Stimulated activated CD4-positive, alpha-beta T cell treated with anti-CD3 and anti-CD28 coated beads, Interleukin-1b, Interleukin-23, amount 100 ng/mL, for 48 hours (primary cell): ENCODE measurements around the gene SLC17A5.
A peak's percentile ranks its signal among the peaks of the same experiment; 100 is the strongest.
"Not testable (repeated sequence)": the region's sequence is repeated elsewhere in the genome, so short reads cannot be mapped to it uniquely, and the experiment has no call there.

Experiments
- DNase-seq: peaks from one replicate; pipeline ENCODE4 v3.0.0-alpha.2; 2020

The SLC17A5 gene

GRCh38 chr6:73613806-73614536, 39.8 kb downstream of the SLC17A5 start:
- no peak for DNase-seq

DNA sequence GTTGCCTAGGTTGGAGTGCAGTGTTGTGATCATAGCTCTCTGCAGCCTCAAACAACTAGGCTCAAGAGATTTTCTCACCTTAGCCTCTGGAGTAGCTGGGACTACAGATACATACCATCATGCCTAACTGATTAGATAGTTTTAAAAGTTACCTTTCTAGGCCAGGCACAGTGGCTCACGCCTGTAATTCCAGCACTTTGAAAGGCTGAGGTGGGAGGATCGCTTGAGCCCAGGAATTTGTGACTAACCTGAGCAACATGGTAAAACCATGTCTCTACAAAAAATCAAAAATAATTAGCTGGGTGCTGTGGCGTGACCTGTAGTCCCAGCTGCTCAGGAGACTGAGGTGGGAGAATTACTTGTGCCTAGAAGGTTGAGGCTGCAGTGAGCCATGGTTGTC, 41.2 kb downstream of the SLC17A5 start:
- DNase-seq = no peak

DNA sequence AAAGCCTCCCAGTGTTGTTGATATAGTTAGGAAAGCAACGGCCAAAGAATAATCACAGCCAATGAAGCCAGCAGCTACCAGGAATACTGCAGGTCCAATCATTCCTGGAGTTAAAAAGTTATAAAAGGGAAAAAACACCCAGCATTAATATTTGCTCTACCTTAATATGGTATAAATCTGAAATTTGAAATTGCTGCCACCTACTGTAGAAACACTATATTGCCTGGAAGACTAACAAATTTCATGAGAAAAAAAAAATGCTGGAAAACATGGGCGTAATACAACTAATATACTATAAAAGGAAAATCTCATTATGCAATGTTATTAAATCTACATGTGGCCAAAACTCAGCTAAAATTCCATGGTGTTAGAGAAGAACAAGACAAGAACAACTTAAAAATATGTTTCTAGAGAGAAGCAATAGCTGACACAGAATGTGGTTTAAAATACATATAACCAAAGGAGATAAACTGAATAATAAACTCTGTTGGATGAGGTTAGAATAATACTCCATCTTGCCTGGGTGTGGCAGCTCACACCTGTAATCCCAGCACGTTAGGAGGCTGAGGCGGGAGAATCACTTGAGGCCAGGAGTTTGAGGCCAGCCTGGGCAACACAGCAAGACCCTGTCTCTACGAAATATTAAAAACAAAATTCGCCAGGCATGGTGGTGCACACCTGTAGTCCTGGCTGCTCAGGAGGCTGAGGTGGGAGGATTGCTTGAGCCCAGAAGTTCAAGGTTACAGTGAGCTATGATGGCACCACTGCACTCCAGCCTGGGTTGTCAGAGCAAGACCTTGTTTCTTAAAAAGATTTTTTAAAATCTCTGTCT, 43.1 kb downstream of the SLC17A5 start:
- no peak for DNase-seq

DNA sequence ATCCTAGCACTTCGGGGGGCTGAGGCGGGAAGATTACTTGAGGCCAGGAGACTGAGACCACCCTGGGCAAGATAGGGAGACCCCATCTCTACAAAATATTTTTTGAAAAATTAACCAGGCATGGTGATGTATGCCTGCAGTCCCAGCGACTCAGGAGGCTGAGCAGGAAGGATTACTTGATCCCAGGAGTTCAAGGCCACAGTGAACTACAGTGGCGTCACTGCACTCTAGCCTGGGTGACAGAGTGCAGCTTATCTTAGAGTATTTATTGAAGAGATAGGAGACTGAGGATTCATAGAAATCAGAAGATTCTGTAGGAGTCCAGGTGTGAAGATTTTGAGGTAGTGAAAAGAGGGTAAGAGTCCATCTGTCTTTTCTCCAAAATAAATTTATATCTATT, 45.0 kb downstream of the SLC17A5 start:
- DNase-seq = no peak

DNA sequence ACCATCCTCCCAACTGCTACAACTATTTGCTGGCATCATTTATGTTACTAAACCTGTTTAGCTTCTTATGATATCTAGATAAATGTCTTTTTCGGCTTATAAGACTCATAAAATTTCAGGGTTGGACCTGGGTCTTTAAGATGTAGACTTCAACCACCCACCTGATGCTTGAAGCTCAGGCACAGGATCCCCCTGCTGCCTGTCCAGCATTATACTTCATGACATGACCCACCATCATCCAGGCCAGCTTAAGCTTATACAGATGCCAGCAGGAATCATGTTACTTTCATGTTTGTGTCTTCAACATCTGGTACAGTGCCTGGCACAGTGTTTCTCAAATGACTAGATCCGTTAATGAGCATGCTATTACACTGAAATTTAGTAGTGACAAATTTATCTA, 47.4 kb downstream of the SLC17A5 start:
- DNase-seq = no peak

DNA sequence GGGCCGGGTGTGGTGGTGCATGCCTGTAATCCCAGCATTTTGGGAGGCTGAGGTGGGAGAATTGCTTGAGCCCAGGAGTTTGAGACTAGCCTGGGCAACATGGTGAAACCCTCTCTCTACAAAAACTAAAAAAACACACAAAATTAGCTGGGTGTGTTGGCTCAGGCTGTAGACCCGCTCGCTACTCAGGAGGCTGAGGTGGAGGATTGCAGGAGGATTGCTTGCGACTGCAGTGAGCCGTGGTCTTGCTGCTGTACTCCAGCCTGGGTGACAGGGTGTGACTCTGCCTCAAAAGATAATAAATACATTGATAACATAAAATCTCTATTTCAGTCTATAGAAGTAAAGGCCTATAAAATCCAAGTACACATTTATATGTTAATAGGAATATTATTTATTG, 49.3 kb downstream of the SLC17A5 start:
- no peak for DNase-seq

- DNase-seq = no peak
Measured at GRCh38 chr6:73604020-73604419, 49.8 kb downstream of the SLC17A5 start.

- DNase-seq = no peak
Measured at GRCh38 chr6:73586416-73586974, 67.3 kb downstream of the SLC17A5 start.

DNA sequence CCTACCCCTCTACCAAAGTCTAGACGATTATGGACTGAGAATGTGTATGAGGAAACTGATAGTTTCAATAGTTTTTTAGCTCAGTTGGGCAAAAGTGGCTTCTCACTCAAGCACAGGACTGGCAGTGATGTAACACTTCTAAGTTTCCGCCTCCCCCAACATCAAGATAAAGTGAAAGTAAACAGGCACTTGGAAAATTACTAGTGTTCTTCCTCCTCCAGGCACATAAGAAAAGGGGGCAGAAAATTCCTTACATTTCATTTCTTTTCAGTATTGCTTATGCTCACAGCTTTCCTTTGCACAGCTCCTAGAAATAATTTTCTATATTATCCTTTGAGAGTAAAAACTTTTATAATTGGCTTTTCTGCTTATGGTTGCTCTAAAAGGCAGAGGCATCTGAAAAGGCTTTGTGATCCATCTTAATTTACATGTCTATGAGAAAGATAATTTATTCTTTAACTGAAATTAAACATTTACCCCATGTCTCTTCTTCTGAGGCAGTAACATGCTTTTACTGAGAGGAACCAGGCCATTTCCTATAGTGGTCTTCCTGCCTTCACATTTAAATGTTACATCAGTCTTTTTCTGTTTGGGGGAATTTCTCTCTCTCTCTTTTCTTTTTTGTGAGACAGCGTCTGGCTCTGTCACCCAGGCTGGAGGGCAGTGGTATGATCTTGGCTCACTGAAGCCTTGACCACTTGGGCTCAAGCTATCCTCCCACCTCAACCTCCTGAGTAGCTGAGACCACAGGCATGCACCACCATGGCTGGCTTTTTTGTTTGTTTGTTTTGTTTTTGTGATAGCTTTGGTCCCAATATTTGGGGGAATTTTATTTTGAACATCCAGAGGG, 68.0 kb downstream of the SLC17A5 start:
- peak; percentile 21 for DNase-seq

DNA sequence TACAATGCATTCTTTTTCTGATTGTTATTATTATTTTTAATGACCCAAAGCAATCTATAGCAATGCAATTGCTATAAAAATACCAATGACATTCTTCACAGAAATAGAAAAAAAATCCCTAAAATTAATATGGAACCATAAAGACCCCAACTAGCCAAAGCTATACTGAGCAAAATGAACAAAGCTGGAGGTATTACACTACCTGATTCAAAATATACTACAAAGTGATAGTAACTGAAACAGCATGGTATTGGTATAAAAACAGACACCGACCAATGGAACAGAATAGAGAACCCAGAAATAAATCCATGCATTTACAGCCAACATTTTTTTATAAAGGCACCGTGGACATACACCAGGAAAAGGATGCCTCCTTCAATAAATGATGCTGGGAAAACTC, 72.5 kb downstream of the SLC17A5 start:
- no peak for DNase-seq

DNA sequence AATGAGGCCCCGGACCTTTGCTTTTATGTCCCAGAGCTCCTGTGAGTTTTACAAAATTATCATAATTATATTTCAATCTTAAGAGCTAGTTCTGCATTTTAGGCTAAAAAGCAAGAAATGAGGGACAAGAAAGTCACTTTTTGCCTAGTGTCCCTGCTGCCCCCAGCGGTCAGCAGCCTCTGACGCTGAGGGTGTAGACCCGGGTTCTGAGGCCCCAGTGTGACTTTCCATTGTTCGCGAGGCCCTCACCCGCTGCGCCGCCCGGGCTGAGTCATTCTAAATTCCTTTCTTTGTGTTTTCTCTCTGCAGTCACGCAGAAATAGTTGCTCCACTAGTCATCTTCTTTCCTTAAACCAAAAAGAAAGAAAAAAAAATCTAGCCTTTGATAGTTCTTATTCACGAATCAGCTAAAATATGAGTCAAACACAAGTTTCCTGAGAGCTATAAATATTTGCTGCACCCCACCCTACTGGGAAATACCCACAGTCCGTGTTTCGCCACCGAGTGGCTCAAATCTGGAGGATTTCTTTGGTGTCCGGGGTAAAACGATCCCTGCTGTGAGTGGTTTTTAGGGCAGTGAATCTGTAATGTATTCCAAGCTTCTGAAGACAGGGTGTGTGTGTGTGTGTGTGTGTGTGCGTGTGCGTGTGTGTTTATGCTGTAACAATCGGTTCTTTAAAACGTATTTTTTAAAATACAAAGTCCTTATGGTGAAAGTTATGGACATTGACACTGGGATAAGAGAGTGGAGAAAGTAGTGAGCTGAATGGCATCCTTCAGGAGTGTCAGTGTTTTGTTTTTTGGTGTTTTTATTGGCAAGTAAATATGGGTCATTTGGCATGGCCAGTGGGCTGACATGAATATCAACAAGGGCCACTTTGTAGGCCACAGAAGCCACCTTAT, 73.3 kb downstream of the SLC17A5 start:
- peak; percentile 82 for DNase-seq

GRCh38 chr6:73579851-73580246, 73.9 kb downstream of the SLC17A5 start:
- DNase-seq = no peak

- no peak for DNase-seq
Measured at GRCh38 chr6:73579389-73579788, 74.4 kb downstream of the SLC17A5 start.

- no peak for DNase-seq
Measured at GRCh38 chr6:73577676-73578075, 76.1 kb downstream of the SLC17A5 start.

DNA sequence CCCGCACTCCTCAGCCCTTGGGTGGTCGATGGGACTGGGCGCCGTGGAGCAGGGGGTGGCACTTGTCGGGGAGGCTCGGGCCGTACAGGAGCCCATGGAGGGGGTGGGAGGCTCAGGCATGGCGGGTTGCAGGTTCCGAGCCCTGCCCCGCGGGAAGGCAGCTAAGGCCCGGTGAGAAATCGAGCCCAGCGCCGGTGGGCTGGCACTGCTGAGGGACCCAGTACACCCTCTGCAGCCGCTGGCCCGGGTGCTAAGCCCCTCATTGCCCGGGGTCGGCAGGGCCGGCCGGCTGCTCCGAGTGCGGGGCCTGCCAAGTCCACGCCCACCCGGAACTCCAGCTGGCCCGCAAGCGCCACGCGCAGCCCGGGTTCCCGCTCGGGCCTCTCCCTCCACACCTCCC, 81.3 kb downstream of the SLC17A5 start:
- not testable (repeated sequence) for DNase-seq

DNA sequence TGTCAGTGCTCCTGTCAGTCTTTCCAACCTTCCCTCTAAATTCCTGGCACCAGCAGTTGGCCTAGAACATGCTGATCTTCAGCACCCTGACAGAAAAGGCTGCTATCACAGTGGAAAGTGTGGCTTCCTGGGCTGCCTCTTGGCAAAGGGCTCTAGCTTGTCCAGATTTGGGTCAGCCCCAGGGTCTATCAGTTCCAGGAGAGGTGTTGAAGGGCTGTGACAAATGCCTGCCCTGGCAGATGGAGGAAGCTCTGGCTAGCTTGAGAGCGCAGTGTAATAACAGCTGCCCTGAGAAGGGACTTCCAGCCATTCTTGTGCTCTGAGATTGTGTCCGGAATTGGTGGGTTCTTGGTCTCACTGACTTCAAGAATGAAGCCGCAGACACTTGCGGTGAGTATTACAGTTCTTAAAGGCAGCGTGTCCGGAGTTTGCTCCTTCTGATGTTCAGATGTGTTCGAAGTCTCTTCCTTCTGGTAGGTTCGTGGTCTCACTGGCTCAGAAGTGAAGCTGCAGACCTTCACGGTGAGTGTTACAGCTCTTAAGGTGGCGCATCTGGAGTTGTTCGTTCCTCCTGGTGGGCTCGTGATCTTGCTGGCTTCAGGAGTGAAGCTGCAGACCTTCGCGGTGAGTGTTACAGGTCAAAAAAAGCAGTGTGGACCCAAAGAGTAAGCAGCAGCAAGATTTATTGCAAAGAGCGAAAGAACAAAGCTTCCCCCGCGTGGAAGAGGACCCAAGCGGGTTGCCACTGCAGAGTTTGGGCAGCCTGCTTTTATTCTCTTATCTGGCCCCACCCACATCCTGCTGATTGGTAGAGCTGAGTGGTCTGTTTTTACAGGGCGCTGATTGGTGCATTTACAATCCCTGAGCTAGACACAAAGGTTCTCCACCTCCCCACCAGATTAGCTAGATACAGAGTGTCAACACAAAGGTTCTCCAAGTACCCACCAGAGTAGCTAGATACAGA, 82.3 kb downstream of the SLC17A5 start:
- not testable (repeated sequence) for DNase-seq

DNA sequence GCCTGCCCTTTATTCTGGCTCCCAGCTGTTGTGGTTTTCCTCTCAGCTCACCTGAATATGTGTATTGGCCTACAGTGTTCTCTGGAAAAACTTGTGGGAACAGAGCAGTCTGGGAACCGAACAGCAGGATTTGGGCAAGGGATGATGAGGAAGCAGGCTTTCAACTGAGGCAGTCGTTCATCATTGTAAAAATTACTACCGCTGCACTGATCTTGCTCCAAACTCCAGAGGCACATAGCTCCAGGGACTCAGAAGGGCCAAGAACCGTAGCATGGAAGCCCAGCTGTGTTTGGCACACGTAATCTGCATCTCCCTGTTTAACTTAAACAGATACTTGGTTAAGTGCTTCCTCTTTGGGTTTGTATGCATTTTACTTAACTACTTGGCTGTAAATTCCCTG, 84.7 kb downstream of the SLC17A5 start:
- no peak for DNase-seq

DNA sequence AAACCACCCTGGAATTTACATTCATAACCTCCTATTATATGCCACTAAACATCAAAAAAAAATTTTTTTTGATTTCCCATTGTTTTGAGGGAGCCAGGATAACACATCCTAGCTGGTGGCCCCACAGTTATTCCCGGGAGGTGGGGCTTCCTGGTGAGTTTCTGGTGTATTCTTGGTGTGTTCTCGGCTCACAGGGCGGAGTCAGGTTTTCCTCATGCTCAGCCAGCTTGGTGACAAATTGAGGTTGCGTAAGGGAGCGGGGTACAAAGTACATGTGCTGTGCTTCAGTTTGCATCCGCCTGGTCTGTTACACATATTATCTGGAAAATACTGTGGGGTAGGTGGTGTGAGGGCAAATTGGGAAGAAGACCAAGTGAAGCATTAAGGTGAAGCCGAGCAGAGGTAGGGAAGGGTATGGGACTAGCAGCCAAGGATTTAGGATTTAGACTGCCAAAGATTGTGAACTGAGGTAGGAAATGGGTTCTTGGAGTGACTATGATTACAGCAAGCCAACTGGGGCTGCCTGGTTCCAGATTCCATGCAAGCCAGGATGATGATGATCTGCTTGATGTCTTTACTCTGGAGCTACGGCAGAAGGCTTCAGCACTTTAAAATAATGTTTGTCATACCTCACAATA, 86.7 kb downstream of the SLC17A5 start:
- DNase-seq = no peak

- DNase-seq = not testable (repeated sequence)
Measured at GRCh38 chr6:73566486-73566871, 87.3 kb downstream of the SLC17A5 start.

GRCh38 chr6:73565767-73566485, 87.9 kb downstream of the SLC17A5 start:
- DNase-seq = no peak
